ENCODE results near the gene SELENOF. TPM values are rescaled to one million over a fixed set of nuclear protein-coding genes. Genes with fewer than 3 reads are reported as not detected.

SELENOF gene
- total RNA-seq, 4 donors from 2014 or later = 32.0 to 130 (median 77.9) TPM

DNA sequence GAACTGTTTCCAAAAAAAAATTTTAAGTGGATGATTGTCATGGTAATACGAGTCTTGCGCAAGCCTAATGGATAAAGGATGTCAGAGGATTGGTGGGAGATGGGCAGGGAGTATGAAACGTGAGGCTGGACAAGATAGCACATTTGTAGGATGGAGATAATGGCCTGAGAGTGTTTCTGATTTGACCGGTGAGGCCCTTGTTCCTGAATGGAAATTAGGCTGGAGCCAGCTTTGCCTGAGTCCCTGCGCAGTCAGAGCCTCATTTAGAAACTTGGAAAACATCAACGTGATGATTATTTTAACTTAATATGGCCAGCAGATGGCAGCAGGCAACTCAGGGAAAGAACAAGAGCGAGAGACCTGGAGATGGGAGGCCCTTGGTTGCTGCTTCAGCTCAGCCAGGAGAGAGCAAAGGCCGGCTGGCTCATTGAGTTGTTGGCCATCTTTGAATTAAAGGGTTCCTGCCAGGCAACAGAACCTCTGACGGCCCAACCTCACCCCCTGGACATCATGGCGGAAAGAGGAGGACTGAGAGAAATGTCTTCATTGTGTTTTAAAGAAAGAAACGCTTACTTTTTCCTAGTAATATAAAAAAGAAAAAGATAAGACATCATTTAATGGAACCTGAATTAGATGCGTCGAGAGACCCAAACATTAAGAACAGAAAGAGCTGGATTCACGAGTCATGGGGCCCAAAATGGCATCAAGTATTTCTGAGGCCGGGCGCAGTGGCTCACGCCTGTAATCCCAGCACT lies 80.3 kb downstream of the SELENOF start:
- no peaks in the 10 kb centered on the region for H3K27me3 ChIP-seq
- intact Hi-C loops (cut with DNase I; ENCODE audit: low total_unique reads) (loop anchor here (5.0 to 10.0 kb wide), 2 partner anchors 121 to 249 kb away; no protein-coding TSS in a partner anchor), in situ Hi-C loops (cut with MboI; ENCODE audit: low pct_ligation_motif_present in 1 of 4, low pct_unique_long_range_greater_than_20kb in 1 of 4, low sequenced_read_pairs in 3 of 4) (loop anchor here in 3 of 4 donors (25.0 kb wide), 2 partner anchors 129 to 254 kb away; no protein-coding TSS in a partner anchor)
- DNase-seq = peak; percentile 78
- no peak for TF ChIP-seq POLR2A (IDR thresholded peaks at IDR 0.05)
- TF ChIP-seq, protein P1, sequence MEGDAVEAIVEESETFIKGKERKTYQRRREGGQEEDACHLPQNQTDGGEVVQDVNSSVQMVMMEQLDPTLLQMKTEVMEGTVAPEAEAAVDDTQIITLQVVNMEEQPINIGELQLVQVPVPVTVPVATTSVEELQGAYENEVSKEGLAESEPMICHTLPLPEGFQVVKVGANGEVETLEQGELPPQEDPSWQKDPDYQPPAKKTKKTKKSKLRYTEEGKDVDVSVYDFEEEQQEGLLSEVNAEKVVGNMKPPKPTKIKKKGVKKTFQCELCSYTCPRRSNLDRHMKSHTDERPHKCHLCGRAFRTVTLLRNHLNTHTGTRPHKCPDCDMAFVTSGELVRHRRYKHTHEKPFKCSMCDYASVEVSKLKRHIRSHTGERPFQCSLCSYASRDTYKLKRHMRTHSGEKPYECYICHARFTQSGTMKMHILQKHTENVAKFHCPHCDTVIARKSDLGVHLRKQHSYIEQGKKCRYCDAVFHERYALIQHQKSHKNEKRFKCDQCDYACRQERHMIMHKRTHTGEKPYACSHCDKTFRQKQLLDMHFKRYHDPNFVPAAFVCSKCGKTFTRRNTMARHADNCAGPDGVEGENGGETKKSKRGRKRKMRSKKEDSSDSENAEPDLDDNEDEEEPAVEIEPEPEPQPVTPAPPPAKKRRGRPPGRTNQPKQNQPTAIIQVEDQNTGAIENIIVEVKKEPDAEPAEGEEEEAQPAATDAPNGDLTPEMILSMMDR (IDR thresholded peaks at IDR 0.05) = peak; percentile 54 to 66 (median 58)
- no peak overlapping the region for H3K4me3 ChIP-seq
- peaks cover 0 to 8% (median 0%) of the 10 kb centered on the region in 4 donors for H3K4me1 ChIP-seq
- no peaks in the 10 kb centered on the region for H3K9me3 ChIP-seq
- 52 to 79% methylated on average over 9 to 17 of the region's 17 CpGs for WGBS, 2 donors (ENCODE audit: low coverage in 1 of 2)
- H3K36me3 ChIP-seq = no peaks in the 10 kb centered on the region
- no peak overlapping the region for H3K27ac ChIP-seq

DNA sequence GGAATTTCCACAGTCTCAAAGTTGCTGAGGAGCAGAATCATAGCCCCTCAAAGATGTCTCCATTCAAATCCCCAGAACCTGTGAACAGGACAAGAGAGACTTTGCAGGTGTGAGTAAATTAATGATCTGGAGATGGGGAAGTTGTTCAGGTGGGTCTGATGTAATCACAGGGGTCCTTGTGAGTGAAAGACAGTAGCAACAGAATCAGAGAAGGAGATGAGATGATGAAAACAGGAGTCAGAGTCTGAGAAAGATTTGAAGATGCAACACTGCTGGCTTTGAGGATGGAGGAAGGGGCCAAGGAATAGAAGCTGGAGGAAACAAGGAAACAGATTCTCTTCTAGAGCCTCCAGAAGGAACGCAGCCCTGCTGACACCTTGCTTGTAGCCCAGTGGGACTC lies 81.5 kb downstream of the SELENOF start:
- Histone ChIP-seq H3K4me1 (peaks cover 0 to 8% (median 0%) of the 10 kb centered on the region in 4 donors), H3K27ac (no peak overlapping the region), H3K36me3 (no peaks in the 10 kb centered on the region), H3K4me3 (no peak overlapping the region), H3K27me3 (no peaks in the 10 kb centered on the region), H3K9me3 (no peaks in the 10 kb centered on the region)
- DNase-seq = no peak
- in situ Hi-C loops (cut with MboI; ENCODE audit: low pct_ligation_motif_present in 1 of 4, low pct_unique_long_range_greater_than_20kb in 1 of 4, low sequenced_read_pairs in 3 of 4) (loop anchor here in 3 of 4 donors (25.0 kb wide), 2 partner anchors 130 to 255 kb away; no protein-coding TSS in a partner anchor), intact Hi-C loops (cut with DNase I; ENCODE audit: low total_unique reads) (loop anchor here (5.0 to 10.0 kb wide), 2 partner anchors 122 to 250 kb away; no protein-coding TSS in a partner anchor)
- TF ChIP-seq, protein P1 (IDR thresholded peaks at IDR 0.05) = no peak
- TF ChIP-seq EP300 (IDR thresholded peaks at IDR 0.05; ENCODE audit: low read depth) (no peak), POLR2A (IDR thresholded peaks at IDR 0.05) (no peak), POLR2AphosphoS5 (IDR thresholded peaks at IDR 0.05) (no peak)
- 85 to 100% methylated on average over 1 of the region's 1 CpG for WGBS, 2 donors (ENCODE audit: low coverage in 1 of 2)

DNA sequence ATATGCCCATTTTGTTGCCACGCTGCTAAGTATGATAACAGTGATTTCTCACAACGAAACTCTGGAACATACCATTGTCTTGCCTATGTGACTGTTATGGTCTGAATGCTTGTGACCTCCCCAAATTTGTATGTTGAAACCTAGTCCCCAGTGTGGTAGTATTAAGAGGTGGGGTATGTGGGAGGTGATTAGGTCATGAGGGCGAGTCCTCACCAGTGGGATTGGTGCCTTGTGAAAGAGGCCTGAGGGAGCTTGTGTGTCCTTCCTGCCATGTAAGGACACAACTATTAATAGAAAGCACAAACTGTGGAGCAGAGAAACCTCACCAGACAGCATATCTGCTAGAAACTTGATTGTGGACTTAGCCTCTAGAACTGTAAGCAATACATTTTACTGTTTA lies 84.6 kb downstream of the SELENOF start:
- Histone ChIP-seq H3K4me1 (peaks cover 0 to 8% (median 0%) of the 10 kb centered on the region in 4 donors), H3K4me3 (no peak overlapping the region), H3K27ac (no peak overlapping the region), H3K27me3 (no peaks in the 10 kb centered on the region), H3K36me3 (no peaks in the 10 kb centered on the region), H3K9me3 (no peaks in the 10 kb centered on the region)
- TF ChIP-seq, protein P1 (IDR thresholded peaks at IDR 0.05) = no peak
- TF ChIP-seq EP300 (IDR thresholded peaks at IDR 0.05; ENCODE audit: low read depth) = no peak
- TF ChIP-seq POLR2AphosphoS5 (IDR thresholded peaks at IDR 0.05) = no peak
- TF ChIP-seq POLR2A (IDR thresholded peaks at IDR 0.05) = no peak
- 80 to 92% methylated on average over 2 to 3 of the region's 3 CpGs for WGBS, 2 donors (ENCODE audit: low coverage in 1 of 2)
- in situ Hi-C loops (cut with MboI; ENCODE audit: low pct_ligation_motif_present in 1 of 4, low pct_unique_long_range_greater_than_20kb in 1 of 4, low sequenced_read_pairs in 3 of 4) (loop anchor here in 3 of 4 donors (10.0 to 25.0 kb wide), 3 partner anchors 133 to 258 kb away; no protein-coding TSS in a partner anchor), intact Hi-C loops (cut with DNase I; ENCODE audit: low total_unique reads) (no loop called here)
- no peak for DNase-seq

DNA sequence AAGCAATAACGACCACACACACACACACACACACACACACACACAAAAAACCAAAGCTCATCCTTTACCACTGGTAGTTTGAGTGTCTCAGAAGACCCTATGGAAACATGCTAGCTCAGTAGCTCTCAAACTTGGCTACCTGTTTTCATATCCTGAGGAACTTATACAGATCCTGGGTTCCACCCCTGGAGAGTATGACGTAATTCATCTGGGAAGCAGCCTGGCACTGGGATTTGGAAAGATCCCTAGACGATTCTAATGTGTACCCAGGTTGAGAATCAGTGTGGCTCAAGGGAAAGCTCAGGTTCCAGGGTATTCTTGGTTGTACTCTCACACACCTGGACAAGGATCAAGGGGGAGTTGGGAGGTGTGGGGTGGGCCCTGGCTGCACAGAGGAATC lies 85.9 kb downstream of the SELENOF start:
- Histone ChIP-seq H3K4me1 (no peaks in the 10 kb centered on the region), H3K4me3 (no peak overlapping the region), H3K27ac (no peak overlapping the region), H3K36me3 (no peaks in the 10 kb centered on the region), H3K9me3 (no peaks in the 10 kb centered on the region), H3K27me3 (no peaks in the 10 kb centered on the region)
- 60 to 70% methylated on average over 2 to 3 of the region's 3 CpGs for WGBS, 2 donors (ENCODE audit: low coverage in 1 of 2)
- in situ Hi-C loops (cut with MboI; ENCODE audit: low pct_ligation_motif_present in 1 of 4, low pct_unique_long_range_greater_than_20kb in 1 of 4, low sequenced_read_pairs in 3 of 4) = loop anchor here in 3 of 4 donors (10.0 to 25.0 kb wide), 3 partner anchors 134 to 259 kb away; no protein-coding TSS in a partner anchor
- DNase-seq = no peak
- no peak for TF ChIP-seq POLR2AphosphoS5 (IDR thresholded peaks at IDR 0.05)
- TF ChIP-seq, protein P1 (IDR thresholded peaks at IDR 0.05) = no peak
- no peak for TF ChIP-seq EP300 (IDR thresholded peaks at IDR 0.05; ENCODE audit: low read depth)
- TF ChIP-seq POLR2A (IDR thresholded peaks at IDR 0.05) = no peak
- intact Hi-C loops (cut with DNase I; ENCODE audit: low total_unique reads) = no loop called here
